HepG2 (cell line): ENCODE results near the gene MAT2A. TPM values are rescaled to one million over a fixed set of nuclear protein-coding genes. Genes with fewer than 3 reads are reported as not detected.
A peak's percentile ranks its signal among the peaks of the same experiment; 100 is the strongest.

Source experiments
- CREM ChIP-seq, 2 experiments: sonication (generic) in 1 of 2; formaldehyde crosslinking in 1 of 2; IDR thresholded peaks; 2 replicates each; pipeline versions ENCODE4 v1.4.0 to v1.6.1; 2016 to 2020; ENCODE audit warnings: antibody characterized with exemption in 1 of 2, mild to moderate bottlenecking in 1 of 2, missing genetic modification reagents in 1 of 2
- EZH2 ChIP-seq: conservative IDR thresholded peaks from 2 replicates; pipeline ENCODE4 v1.6.1; 2012; ENCODE audit warnings: mild to moderate bottlenecking, low read depth, low read length, moderate library complexity
- FOXO1 ChIP-seq: sonication (generic); formaldehyde crosslinking; IDR thresholded peaks from 2 replicates; pipeline ENCODE4 v1.4.0; 2020; ENCODE audit warnings: missing genetic modification reagents
- GPBP1L1 ChIP-seq: sonication (generic); formaldehyde crosslinking; IDR thresholded peaks from 2 replicates; pipeline ENCODE4 v1.5.0; 2020; ENCODE audit warnings: mild to moderate bottlenecking, missing genetic modification reagents
- GZF1 ChIP-seq: sonication (generic); formaldehyde crosslinking; IDR thresholded peaks from 2 replicates; pipeline ENCODE4 v1.5.1; 2020; ENCODE audit warnings: mild to moderate bottlenecking, missing genetic modification reagents
- HDAC6 ChIP-seq: fragments of 200-600 bp; sonication (generic); IDR thresholded peaks from 2 replicates; pipeline ENCODE4 v1.7.0; 2017; ENCODE audit warnings: mild to moderate bottlenecking, antibody characterized with exemption, low read length, low read depth
- IKZF5 ChIP-seq: IDR thresholded peaks from 2 replicates; pipeline ENCODE4 v1.6.1; 2018; ENCODE audit warnings: missing genetic modification reagents, mild to moderate bottlenecking, missing compliant biosample characterization
- MAF1 ChIP-seq: sonication (generic); formaldehyde crosslinking; IDR thresholded peaks from 2 replicates; pipeline ENCODE4 v1.5.0; 2020; ENCODE audit warnings: missing genetic modification reagents, borderline replicate concordance
- MIER2 ChIP-seq: IDR thresholded peaks from 2 replicates; pipeline ENCODE4 v1.6.1; 2016; ENCODE audit warnings: missing biosample characterization, missing genetic modification reagents
- PAXIP1 ChIP-seq: sonication (generic); formaldehyde crosslinking; conservative IDR thresholded peaks from 2 replicates; pipeline ENCODE4 v1.4.0; 2020; ENCODE audit warnings: mild to moderate bottlenecking, missing genetic modification reagents, moderate library complexity
- THAP7 ChIP-seq: sonication (generic); formaldehyde crosslinking; IDR thresholded peaks from 2 replicates; pipeline ENCODE4 v1.8.1; 2023; ENCODE audit warnings: mild to moderate bottlenecking, missing genetic modification reagents
- ZFY ChIP-seq: sonication (generic); formaldehyde crosslinking; IDR thresholded peaks from 2 replicates; pipeline ENCODE4 v1.4.0; 2020; ENCODE audit warnings: missing genetic modification reagents
- ZNF512 ChIP-seq: sonication (generic); formaldehyde crosslinking; IDR thresholded peaks from 2 replicates; pipeline ENCODE4 v1.4.0; 2020; ENCODE audit warnings: mild to moderate bottlenecking, missing genetic modification reagents
- ZNF574 ChIP-seq: sonication (generic); formaldehyde crosslinking; IDR thresholded peaks from 2 replicates; pipeline ENCODE4 v1.4.0; 2020; ENCODE audit warnings: missing genetic modification reagents
- ZNF746 ChIP-seq: sonication (generic); formaldehyde crosslinking; IDR thresholded peaks from 2 replicates; pipeline ENCODE4 v1.8.0; 2022; ENCODE audit warnings: mild to moderate bottlenecking, missing genetic modification reagents
- polyA plus RNA-seq, 8 experiments: library from polyadenylated mRNA; depleted of rRNA in 3 of 8; stranded (reverse) in 7 of 8; unstranded in 1 of 8; fragments of >200 nt; fragmentation: Illumina TruSeq in 4 of 8; extraction: Trizol in 4 of 8; gene quantifications; 2 replicates each; pipeline versions ENCODE4 v1.2.1 to v1.2.3, GENCODE V29; 2011 to 2016; ENCODE audit warnings: low read depth in 4 of 8, missing spikeins in 1 of 8, mixed read lengths in 1 of 8; ENCODE audit not compliant: insufficient read depth in 1 of 8
- total RNA-seq, 5 experiments: library from RNA; depleted of rRNA; stranded (reverse); fragments of >200 nt; fragmentation: Illumina TruSeq; extraction: Trizol; gene quantifications; 2 replicates each; pipeline ENCODE4 v1.2.3, GENCODE V29; 2016; ENCODE audit warnings: low read depth in 1 of 5
- TF ChIP-seq, protein P1 (sequence below): sonication (generic); formaldehyde crosslinking; IDR thresholded peaks from 2 replicates; pipeline ENCODE4 v1.4.0; 2020; ENCODE audit warnings: mild to moderate bottlenecking, missing genetic modification reagents, borderline replicate concordance

Gene MAT2A
- total and polyA plus RNA-seq, 2 of the 13 experiments (the other 11 are each of a cell fraction or from before 2014, with no cell fraction given), result 155 to 331 TPM

GRCh38 chr2:85593023-85593422 lies 54.1 kb downstream of the MAT2A start (continued):
- TF ChIP-seq ZNF512, result no peak
- TF ChIP-seq IKZF5, result no peak
- TF ChIP-seq MIER2, result 0 out of 2 replicates have a peak, but pooled peaks have one; percentile 58
- no peak for TF ChIP-seq EZH2
- no peak for TF ChIP-seq PAXIP1
- TF ChIP-seq CREM (IDR thresholded peaks at IDR 0.05), result no peak
- no peak for TF ChIP-seq CREM (CRISPR knock-in tag; IDR thresholded peaks at IDR 0.05)
- TF ChIP-seq, protein P1, sequence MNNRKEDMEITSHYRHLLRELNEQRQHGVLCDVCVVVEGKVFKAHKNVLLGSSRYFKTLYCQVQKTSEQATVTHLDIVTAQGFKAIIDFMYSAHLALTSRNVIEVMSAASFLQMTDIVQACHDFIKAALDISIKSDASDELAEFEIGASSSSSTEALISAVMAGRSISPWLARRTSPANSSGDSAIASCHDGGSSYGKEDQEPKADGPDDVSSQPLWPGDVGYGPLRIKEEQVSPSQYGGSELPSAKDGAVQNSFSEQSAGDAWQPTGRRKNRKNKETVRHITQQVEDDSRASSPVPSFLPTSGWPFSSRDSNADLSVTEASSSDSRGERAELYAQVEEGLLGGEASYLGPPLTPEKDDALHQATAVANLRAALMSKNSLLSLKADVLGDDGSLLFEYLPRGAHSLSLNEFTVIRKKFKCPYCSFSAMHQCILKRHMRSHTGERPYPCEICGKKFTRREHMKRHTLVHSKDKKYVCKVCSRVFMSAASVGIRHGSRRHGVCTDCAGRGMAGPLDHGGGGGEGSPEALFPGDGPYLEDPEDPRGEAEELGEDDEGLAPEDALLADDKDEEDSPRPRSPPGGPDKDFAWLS, result no peak
- no peak for TF ChIP-seq THAP7 (CRISPR knock-in tag)
- no peak for TF ChIP-seq HDAC6
- no peak for TF ChIP-seq ZFY (CRISPR knock-in tag)
- TF ChIP-seq ZNF574 (CRISPR knock-in tag), result no peak
- 0 out of 2 replicates have a peak, but pooled peaks have one; percentile 48 for TF ChIP-seq MAF1 (CRISPR knock-in tag)
- TF ChIP-seq GZF1 (CRISPR knock-in tag), result no peak
- no peak for TF ChIP-seq GPBP1L1 (CRISPR knock-in tag)
- TF ChIP-seq ZNF746 (CRISPR knock-in tag), result no peak
- TF ChIP-seq FOXO1 (CRISPR knock-in tag), result no peak
